OCI-LY1 (cell line): ENCODE data around the gene TMEM98.

Experiments
- EZH2 ChIP-seq: fragments of 200-600 bp; sonication (generic), shearing (Covaris generic); IDR thresholded peaks from 2 replicates; pipeline ENCODE4 v1.8.0; 2017; ENCODE audit warnings: borderline replicate concordance, mixed run types, mild to moderate bottlenecking, antibody characterized with exemption, low read length, moderate library complexity, mixed read lengths
- TF ChIP-seq, protein P1 (sequence below): fragments of 200-600 bp; sonication (generic), shearing (Covaris generic); IDR thresholded peaks from 2 replicates; pipeline ENCODE4 v1.5.1; 2017; ENCODE audit warnings: mild to moderate bottlenecking, antibody characterized with exemption, low read length, moderate library complexity, mixed read lengths

DNA sequence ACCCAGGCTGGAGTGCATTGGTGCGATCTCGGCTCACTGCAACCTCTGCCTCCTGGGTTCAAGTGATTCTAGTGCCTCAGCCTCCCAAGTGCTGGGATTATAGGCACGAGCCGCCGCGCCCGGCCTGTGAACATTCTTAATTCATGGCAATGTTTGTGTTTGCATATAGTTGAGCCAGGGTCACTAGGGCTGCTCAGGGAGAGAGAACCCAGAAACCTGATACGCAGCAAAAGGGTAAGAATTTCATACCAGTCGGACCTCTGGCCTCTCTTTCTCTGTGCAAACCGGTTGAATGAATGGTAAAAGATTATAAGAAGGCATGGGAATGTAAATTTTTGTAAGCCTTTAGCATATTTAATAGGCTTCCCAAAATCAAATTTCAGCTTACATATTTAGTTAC lies 6.9 kb upstream of the TMEM98 start:
- TF ChIP-seq, protein P1, sequence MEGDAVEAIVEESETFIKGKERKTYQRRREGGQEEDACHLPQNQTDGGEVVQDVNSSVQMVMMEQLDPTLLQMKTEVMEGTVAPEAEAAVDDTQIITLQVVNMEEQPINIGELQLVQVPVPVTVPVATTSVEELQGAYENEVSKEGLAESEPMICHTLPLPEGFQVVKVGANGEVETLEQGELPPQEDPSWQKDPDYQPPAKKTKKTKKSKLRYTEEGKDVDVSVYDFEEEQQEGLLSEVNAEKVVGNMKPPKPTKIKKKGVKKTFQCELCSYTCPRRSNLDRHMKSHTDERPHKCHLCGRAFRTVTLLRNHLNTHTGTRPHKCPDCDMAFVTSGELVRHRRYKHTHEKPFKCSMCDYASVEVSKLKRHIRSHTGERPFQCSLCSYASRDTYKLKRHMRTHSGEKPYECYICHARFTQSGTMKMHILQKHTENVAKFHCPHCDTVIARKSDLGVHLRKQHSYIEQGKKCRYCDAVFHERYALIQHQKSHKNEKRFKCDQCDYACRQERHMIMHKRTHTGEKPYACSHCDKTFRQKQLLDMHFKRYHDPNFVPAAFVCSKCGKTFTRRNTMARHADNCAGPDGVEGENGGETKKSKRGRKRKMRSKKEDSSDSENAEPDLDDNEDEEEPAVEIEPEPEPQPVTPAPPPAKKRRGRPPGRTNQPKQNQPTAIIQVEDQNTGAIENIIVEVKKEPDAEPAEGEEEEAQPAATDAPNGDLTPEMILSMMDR: no peak
- no peak for TF ChIP-seq EZH2
